Gastroesophageal sphincter (tissue), 3 donors: Measurements from ENCODE around the gene SPIN1.

Source experiments
- CTCF ChIP-seq, 4 experiments: fragments of 200-600 bp in 2 of 4; fragments of 450-650 bp in 2 of 4; sonication (generic) in 1 of 4; IDR thresholded peaks; one replicate each; pipeline ENCODE4 v1.5.1; 2017 to 2019; ENCODE audit warnings: antibody characterized with exemption in 4 of 4, mild to moderate bottlenecking in 2 of 4, moderate library complexity in 2 of 4
- EP300 ChIP-seq: sonication (generic); formaldehyde crosslinking; IDR thresholded peaks from one replicate; pipeline ENCODE4 v1.6.1; 2017; ENCODE audit warnings: antibody characterized with exemption, mild to moderate bottlenecking

GRCh38 chr9:88425538-88425950, 37.3 kb downstream of the SPIN1 start:
- TF ChIP-seq CTCF (IDR thresholded peaks at IDR 0.05) = no peak
- no peak for TF ChIP-seq EP300
